Effector memory CD4-positive, alpha-beta T cell (primary cell): Measurements from ENCODE around the gene MNX1.

Experiments
- DNase-seq, 3 donors: peaks; one replicate each; pipeline ENCODE4 v3.0.0-alpha.2; 2020
- H3K27ac ChIP-seq: 2 replicates; pipeline ENCODE4 v1.7.0; 2013; ENCODE audit warnings: mild to moderate bottlenecking, low read length, moderate library complexity; ENCODE audit not compliant: insufficient read depth, poor library complexity, severe bottlenecking
- H3K27me3 ChIP-seq: replicated peaks from 2 replicates; pipeline ENCODE4 v1.7.0; 2013; ENCODE audit warnings: mild to moderate bottlenecking, low read length; ENCODE audit not compliant: insufficient read depth, control insufficient read depth, poor library complexity, severe bottlenecking
- H3K36me3 ChIP-seq: 2 replicates; pipeline ENCODE4 v1.7.0; 2013; ENCODE audit warnings: mild to moderate bottlenecking, low read length, moderate library complexity; ENCODE audit not compliant: control insufficient read depth, insufficient read depth
- H3K4me1 ChIP-seq: 2 replicates; pipeline ENCODE4 v1.7.0; 2013; ENCODE audit warnings: low read length, mild to moderate bottlenecking; ENCODE audit not compliant: control insufficient read depth, insufficient read depth, poor library complexity, severe bottlenecking
- H3K4me3 ChIP-seq: 2 replicates; pipeline ENCODE4 v1.7.0; 2013; ENCODE audit warnings: low read length, low read depth, mild to moderate bottlenecking; ENCODE audit not compliant: insufficient read depth, poor library complexity, severe bottlenecking
- H3K9me3 ChIP-seq: 2 replicates; pipeline ENCODE4 v1.7.0; 2013; ENCODE audit warnings: mild to moderate bottlenecking, low read length, moderate library complexity; ENCODE audit not compliant: control insufficient read depth

Gene MNX1

GRCh38 chr7:157009170-157009777, 1.2 kb downstream of the MNX1 start:
- Histone ChIP-seq H3K4me3 (peak overlapping the region; percentile 12), H3K9me3 (no peaks in the 10 kb centered on the region), H3K27me3 (peaks cover 54% of the 10 kb centered on the region), H3K36me3 (no peaks in the 10 kb centered on the region), H3K4me1 (peaks cover 30% of the 10 kb centered on the region), H3K27ac (no peak overlapping the region)
- no peak for DNase-seq

DNA sequence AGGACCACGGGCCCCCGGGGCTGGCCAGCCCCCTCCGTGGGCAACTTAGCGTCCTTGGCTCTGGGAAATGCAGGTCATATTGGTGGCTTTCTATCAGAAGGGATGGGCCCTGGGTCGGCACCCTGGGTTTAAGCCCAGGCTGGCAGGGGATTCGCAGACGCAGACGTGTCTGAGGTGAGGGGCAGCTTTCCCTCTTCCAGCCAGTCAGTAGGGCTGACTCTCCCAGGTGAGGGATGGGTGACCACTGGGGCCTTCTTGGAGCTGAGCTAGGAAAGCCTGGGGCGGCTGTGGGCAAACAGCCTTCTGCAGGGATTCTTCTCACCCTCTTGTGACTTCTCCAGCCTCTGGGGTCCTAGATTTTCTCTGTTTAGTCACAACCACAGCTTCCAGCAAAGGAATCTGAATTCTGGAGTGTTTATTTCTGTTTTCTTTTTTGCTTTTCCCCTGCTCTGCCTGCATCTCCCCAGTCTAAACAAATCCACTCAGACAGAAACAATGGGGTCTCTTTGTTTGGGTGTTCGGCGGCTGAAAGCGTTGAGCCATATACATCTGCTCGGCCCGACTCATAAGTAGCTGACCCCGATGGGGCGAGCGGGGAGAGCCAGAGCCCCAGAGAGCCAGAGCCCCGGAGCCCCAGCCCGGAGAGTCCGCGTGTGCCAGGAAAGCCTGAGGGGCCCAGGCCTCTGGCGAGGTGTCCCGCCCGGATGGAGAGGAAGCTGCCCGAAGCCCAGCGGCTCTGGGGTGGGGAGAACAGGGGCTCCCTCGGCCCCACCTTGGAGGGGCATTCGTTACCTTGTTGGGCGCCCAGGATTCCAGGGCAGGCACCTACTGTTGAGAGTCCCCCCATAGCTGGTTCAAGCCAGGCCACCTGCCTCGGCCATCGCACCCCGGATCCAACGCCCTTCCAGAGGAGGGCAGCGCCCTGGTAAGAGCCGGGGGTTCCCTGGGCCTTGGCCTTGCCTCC, 2.0 kb downstream of the MNX1 start:
- Histone ChIP-seq H3K36me3 (no peaks in the 10 kb centered on the region), H3K27me3 (peaks cover 55% of the 10 kb centered on the region), H3K9me3 (no peaks in the 10 kb centered on the region), H3K27ac (no peak overlapping the region), H3K4me1 (peaks cover 33% of the 10 kb centered on the region), H3K4me3 (no peak overlapping the region)
- no peak for DNase-seq

GRCh38 chr7:157007470-157008066, 2.9 kb downstream of the MNX1 start:
- H3K4me1 ChIP-seq, result peaks cover 33% of the 10 kb centered on the region
- H3K36me3 ChIP-seq, result no peaks in the 10 kb centered on the region
- no peaks in the 10 kb centered on the region for H3K9me3 ChIP-seq
- no peak for DNase-seq
- H3K27me3 ChIP-seq, result peaks cover 57% of the 10 kb centered on the region
- H3K27ac ChIP-seq, result no peak overlapping the region
- H3K4me3 ChIP-seq, result no peak overlapping the region

DNA sequence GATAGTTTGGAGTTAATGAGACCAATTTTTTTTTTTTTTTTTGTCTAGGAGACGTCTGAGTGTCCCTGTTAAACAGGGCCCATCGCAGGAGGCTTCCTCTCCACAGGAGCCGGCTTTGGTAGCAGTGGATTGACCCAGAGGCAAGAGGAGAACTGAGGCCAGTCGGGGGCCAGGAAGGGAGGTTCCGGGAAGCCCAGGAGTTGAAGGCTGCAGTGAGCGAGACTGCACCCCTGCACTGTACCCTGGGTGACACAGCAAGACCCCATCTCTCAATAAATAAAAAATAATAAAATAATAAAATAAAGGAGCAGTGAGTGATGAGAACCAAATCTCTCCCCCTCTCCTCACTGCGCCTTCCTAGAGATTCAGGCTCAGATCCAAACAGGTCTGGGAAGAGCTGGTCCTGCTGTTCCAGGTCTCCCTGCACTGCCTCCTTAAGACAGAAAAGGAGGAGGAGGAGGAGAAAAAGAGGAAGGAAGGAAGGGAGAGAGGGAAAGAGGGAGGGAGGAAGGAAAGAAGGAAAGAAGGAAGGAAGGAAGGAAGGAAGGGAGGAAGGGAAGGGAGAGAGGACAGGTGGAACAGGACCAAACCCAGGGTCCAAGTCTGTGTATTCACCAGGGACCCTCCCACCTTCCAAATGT, 3.5 kb downstream of the MNX1 start:
- no peak overlapping the region for H3K4me3 ChIP-seq
- H3K36me3 ChIP-seq, result no peaks in the 10 kb centered on the region
- H3K27me3 ChIP-seq, result peaks cover 57% of the 10 kb centered on the region
- H3K27ac ChIP-seq, result no peak overlapping the region
- no peaks in the 10 kb centered on the region for H3K9me3 ChIP-seq
- peaks cover 32% of the 10 kb centered on the region for H3K4me1 ChIP-seq
- DNase-seq, result no peak

- peaks cover 25% of the 10 kb centered on the region for H3K4me1 ChIP-seq
- no peak for DNase-seq
- peaks cover 53% of the 10 kb centered on the region for H3K27me3 ChIP-seq
- no peaks in the 10 kb centered on the region for H3K9me3 ChIP-seq
- no peak overlapping the region for H3K27ac ChIP-seq
- no peak overlapping the region for H3K4me3 ChIP-seq
- no peaks in the 10 kb centered on the region for H3K36me3 ChIP-seq
Measured at GRCh38 chr7:157006205-157006747, 4.2 kb downstream of the MNX1 start.

- Histone ChIP-seq H3K36me3 (no peaks in the 10 kb centered on the region), H3K4me3 (peak overlapping the region; percentile 8), H3K27me3 (peaks cover 54% of the 10 kb centered on the region), H3K9me3 (no peaks in the 10 kb centered on the region), H3K4me1 (peaks cover 20% of the 10 kb centered on the region), H3K27ac (no peak overlapping the region)
- no peak for DNase-seq
Measured at GRCh38 chr7:157005456-157006204, 4.8 kb downstream of the MNX1 start.

- Histone ChIP-seq H3K4me3 (no peak overlapping the region), H3K27me3 (peaks cover 55% of the 10 kb centered on the region), H3K36me3 (no peaks in the 10 kb centered on the region), H3K9me3 (no peaks in the 10 kb centered on the region), H3K27ac (no peak overlapping the region), H3K4me1 (peaks cover 20% of the 10 kb centered on the region)
- DNase-seq, result no peak
Measured at GRCh38 chr7:157004521-157005455, 5.7 kb downstream of the MNX1 start.

DNA sequence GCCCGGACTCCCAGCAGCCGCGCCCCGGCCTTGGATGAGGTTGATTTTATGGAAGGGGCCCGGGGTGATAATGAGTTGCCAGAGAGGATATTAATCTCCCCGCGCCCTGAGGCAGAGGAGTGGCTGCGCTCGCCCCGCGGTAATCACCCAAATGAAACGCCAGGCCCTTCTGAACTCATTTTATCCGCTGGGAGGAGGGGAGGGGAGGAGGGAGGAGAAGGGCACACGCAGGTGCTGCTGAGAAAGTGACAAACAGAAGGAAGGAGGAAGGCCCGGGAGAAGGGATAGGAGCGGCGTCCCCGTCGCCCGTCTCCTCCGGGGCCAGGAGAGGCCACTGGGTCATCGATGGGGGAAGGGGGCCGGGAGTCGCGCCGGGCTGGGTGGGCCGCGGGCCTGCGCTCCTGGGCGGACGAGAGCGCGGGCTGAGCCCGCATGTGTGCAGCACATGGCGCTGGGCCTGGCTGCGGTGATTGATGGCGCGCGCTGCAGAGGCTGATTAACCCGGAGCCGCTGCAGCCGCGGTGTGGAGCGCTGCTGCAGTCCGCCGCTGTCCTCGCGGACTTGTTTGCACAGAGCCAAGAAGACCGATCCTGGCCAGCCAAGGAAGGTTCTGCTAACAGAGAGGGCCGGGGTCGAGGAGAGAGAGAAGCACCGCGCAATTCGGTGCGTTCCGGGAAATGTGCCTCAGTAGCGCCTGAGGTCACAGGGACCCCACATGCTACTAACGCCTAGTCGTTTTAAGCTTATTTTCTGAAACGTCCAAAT, 6.5 kb downstream of the MNX1 start:
- Histone ChIP-seq H3K36me3 (no peaks in the 10 kb centered on the region), H3K9me3 (no peaks in the 10 kb centered on the region), H3K4me3 (no peak overlapping the region), H3K27ac (no peak overlapping the region), H3K4me1 (peaks cover 20% of the 10 kb centered on the region), H3K27me3 (peaks cover 60% of the 10 kb centered on the region)
- DNase-seq, result no peak
